DND-41 (cell line): ENCODE results near the gene NEUROG3.

Experiments
- EZH2 ChIP-seq: IDR thresholded peaks from 3 replicates; pipeline ENCODE4 v1.6.1; 2012; ENCODE audit warnings: borderline replicate concordance, low read depth, mild to moderate bottlenecking, moderate library complexity, low read length, inconsistent platforms; ENCODE audit not compliant: severe bottlenecking
- TF ChIP-seq, protein P1 (sequence below): IDR thresholded peaks from 2 replicates; pipeline ENCODE4 v1.5.1; 2012; ENCODE audit warnings: borderline replicate concordance, low read length, moderate library complexity, mild to moderate bottlenecking; ENCODE audit not compliant: poor library complexity, severe bottlenecking; ENCODE audit errors: extremely low read depth

DNA sequence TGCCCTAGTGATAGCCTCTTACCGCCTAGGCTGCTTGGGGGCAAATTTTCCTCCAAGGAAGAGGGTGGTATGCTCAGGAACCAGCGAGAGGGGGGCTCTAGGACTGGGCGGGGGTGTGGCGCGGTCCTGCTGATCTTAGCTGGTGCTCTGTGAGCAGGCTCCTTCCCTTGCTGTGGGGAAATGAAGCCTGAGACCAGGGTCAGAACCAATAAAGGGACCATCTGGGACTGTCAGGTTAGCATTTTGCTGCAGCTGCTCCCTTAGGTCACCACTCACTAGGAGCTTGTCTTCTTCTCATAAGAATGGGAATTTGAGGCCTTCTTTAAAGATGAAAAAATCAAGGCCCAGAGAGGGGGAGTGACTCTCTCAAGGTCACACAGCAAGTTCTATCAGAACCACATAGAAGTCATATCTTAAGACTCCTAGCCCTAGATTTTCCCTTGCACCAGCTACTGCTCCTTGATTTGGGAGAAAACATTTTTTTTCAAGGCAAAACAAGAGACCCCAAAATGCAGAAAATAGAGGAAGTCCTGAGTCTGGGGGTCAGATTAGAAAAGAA lies 2.0 kb upstream of the NEUROG3 start:
- TF ChIP-seq, protein P1, sequence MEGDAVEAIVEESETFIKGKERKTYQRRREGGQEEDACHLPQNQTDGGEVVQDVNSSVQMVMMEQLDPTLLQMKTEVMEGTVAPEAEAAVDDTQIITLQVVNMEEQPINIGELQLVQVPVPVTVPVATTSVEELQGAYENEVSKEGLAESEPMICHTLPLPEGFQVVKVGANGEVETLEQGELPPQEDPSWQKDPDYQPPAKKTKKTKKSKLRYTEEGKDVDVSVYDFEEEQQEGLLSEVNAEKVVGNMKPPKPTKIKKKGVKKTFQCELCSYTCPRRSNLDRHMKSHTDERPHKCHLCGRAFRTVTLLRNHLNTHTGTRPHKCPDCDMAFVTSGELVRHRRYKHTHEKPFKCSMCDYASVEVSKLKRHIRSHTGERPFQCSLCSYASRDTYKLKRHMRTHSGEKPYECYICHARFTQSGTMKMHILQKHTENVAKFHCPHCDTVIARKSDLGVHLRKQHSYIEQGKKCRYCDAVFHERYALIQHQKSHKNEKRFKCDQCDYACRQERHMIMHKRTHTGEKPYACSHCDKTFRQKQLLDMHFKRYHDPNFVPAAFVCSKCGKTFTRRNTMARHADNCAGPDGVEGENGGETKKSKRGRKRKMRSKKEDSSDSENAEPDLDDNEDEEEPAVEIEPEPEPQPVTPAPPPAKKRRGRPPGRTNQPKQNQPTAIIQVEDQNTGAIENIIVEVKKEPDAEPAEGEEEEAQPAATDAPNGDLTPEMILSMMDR: no peak
- no peak for TF ChIP-seq EZH2
